GM18858 (cell line): Measurements from ENCODE around the gene PDZD7.
"Not testable (repeated sequence)": the region's sequence is repeated elsewhere in the genome, so short reads cannot be mapped to it uniquely, and the experiment has no call there.

Source experiments
- ATAC-seq: cut with Tn5 transposase; IDR thresholded peaks from one replicate; pipeline ENCODE4 v1.9.1; 2021; ENCODE audit not compliant: unreplicated experiment

PDZD7 gene

DNA sequence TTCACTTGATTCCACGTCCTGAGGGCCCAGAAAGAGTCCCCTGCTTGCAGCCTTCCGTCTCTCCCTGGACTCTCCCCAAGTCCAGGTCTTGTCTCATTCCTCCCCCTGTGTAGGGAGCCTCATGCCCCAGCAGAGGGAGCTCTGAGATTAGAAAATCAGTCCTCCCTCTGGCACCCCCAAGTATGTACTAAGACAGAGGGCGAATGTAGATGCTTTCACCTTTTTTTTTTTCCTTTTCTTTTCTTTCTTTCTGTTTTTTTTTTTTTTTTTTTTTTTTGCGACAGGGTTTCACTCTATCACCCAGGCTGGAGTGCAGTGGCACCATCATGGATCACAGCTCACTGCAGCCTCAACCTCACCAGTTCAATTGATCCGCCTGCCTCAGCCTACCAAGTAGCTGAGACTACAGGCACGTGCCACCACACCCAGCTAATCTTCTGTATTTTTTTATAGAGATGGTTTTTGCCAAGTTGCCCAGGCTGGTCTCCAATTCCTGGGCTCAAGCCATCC lies 10.4 kb upstream of the PDZD7 start:
- no peak for ATAC-seq

- ATAC-seq: no peak
Observed at GRCh38 chr10:101040851-101041250, 9.9 kb upstream of the PDZD7 start.

GRCh38 chr10:101040061-101040460 lies 9.1 kb upstream of the PDZD7 start:
- no peak for ATAC-seq

DNA sequence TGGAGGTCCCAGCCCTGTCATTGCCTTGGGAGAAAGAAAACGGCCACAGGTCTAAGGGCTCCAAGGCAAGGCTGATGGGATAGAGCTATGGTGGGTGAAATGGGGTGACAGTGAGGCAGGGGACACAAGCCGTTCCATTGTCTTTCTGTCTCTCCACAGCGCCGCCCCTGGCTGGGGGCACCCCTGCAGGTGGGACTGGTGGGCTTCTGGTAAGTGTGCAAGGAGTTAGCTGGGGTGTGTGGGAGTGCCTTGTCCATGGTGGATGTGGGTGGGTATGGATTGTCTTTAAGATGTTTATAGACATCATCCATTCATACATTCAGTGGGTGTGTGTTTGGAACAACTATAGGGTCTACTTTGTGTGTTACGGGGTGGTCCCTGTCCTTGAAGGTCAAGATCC lies 7.6 kb upstream of the PDZD7 start:
- no peak for ATAC-seq

- no peak for ATAC-seq
Observed at GRCh38 chr10:101036726-101037125, 5.8 kb upstream of the PDZD7 start.

GRCh38 chr10:101035916-101036702 lies 5.2 kb upstream of the PDZD7 start:
- no peak for ATAC-seq

- no peak for ATAC-seq
Observed at GRCh38 chr10:101035314-101035713, 4.4 kb upstream of the PDZD7 start.

GRCh38 chr10:101034404-101034803 lies 3.5 kb upstream of the PDZD7 start:
- not testable (repeated sequence) for ATAC-seq

DNA sequence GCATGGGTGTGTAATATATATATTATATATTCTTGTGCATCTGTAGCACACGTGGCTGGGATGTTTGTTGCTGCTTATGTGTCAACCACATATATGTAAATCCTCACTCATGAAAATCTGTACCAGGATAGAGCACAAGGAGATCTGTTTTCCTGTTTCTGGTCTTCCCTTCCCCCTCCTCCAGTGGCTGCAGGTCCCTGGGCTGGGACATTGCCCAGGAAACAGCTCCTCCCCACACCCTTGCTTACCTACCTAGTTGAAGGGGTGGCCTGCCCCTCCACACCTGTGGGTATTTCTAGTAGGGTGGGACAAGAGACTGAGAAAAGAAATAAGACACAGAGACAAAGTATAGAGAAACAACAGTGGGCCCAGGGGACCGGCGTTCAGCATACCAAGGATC lies 2.3 kb upstream of the PDZD7 start:
- ATAC-seq: no peak

GRCh38 chr10:101032637-101033224 lies 1.8 kb upstream of the PDZD7 start:
- no peak for ATAC-seq

DNA sequence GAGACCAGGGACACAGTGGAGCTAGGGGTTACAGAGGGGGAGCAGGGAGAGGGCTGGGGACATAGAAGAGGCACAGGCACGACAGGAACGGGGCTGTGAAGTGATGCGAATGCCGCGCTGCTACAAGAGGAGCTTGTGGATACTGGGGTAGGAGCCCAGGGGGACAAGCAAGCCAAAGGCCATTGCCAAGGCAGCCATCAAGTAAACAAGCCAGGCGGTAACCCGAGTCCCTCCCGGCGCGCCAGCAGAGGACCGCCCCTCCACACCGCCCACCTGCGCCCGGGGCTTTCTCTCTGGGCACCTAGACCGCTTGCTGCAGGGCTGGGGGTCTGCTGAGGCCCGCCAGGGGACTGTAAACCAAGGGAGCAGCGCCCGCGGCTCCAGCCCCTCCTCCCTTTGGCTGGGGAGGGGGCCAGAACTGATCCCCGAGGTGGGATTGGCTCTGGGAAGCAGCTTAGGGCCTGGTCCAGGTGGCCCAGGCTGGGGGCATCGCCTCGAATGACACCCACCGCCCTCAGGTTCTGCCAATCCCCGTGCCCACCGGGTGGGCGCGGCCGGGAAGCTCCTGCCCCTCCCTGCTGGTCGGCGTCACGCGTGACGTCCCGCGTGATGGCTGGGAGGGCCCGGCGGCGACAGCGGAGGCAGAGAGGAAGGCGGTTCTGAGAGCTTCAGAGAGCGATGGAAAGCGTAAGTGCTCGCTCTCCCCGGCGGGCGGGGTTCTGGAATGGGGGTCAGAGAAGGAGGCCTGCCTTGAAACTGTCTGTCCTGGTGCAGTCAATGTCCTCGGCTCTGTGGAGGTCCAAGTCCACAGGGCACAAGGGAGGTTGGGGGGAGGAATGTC lies 1.1 kb upstream of the PDZD7 start:
- ATAC-seq: no peak

DNA sequence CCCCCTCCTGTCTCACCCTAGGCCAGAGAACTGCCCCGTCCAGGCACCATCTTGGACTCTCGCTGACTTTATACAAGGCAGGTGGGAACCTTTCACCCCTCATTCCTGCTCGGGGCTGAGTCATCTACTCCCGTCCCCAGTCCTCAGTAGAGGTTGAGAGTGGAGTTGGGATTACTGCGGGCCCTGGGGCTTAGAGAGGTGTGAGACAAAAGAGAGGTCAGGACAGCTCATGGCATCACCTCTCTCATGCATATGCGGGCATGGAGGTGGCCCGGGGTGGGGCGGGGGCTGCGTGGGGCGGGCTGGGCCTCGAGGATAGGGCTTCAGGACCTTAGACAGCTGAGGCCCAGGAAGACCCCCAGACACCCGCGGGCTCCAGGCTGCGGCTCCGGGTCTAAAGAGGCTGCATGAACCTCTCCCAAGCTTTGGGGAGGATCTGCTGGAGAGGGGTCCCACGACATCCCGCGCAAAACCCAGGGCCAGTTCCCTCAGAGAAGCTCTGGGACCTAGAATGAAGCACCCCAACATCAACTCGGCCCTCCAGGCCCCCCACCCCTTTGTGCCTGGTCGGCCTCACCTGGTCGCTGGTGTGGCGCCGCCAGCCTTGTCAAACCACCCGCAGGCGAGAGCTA lies 317 bp downstream of the PDZD7 start:
- no peak for ATAC-seq

- ATAC-seq: no peak
Observed at GRCh38 chr10:101029520-101030295, 1.2 kb downstream of the PDZD7 start.

DNA sequence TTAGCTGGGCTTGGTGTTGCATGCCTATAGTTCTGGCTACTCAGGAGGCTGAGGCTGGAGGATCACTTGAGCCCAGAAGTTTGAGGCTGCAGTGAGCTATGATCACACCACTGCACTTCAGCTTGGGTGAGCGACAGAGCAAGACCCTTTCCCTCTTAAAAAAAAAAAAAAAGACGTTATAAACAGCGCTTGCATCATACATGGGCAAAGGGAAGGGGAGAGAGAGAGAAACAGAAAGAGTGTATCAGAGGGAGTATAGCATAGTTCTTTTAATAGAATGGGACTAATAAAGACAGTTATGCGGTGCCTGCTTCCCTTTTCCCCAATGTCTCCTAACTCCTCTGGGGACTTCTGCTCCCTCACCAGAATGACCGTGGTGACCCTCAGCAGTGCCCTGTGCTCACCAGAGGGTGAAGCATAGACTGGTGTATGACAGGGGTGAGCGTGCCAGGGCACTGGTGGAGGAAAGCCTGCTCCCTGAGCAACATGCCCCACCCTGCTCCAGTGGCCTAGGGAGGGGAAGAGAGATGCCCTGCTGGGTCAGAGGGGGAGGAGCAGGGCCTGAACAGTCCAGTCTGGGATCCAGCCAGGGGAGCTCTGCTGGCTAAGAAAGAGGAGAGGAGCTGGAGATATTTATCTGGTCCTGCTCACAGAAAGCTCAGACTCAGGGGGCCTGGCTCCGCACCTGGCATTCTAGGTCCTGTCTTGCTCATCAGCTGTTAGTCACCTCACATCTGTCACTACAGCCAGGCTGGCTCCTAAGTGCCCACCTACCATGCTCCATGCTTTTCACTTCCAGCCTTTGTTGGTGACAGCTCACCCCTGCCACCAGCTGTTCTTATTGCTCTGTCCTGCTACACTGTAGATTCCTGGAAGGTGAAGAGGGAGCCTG lies 2.2 kb downstream of the PDZD7 start:
- no peak for ATAC-seq

- ATAC-seq: no peak
Observed at GRCh38 chr10:101027106-101027720, 3.7 kb downstream of the PDZD7 start.

GRCh38 chr10:101022967-101023705 lies 7.8 kb downstream of the PDZD7 start:
- ATAC-seq: no peak

GRCh38 chr10:101021692-101022251 lies 9.2 kb downstream of the PDZD7 start:
- ATAC-seq: no peak

GRCh38 chr10:101021239-101021638 lies 9.7 kb downstream of the PDZD7 start:
- ATAC-seq: no peak
